ENCODE data around the gene FBXW10B.
"Not testable (repeated sequence)": the region's sequence is repeated elsewhere in the genome, so short reads cannot be mapped to it uniquely, and the experiment has no call there.

Gene FBXW10B

GRCh38 chr17:15652960-15653359 is 33.5 kb upstream of the FBXW10B start:
- no peaks in the 10 kb centered on the region for H3K9me3 ChIP-seq (ENCODE audit: insufficient read depth, low read depth, low read length)
- H3K27ac ChIP-seq (ENCODE audit: low read length), result no peak overlapping the region
- peaks cover 19% of the 10 kb centered on the region for H3K4me1 ChIP-seq (ENCODE audit: insufficient read depth, low read length)

GRCh38 chr17:15651583-15652110 is 32.1 kb upstream of the FBXW10B start:
- Histone ChIP-seq H3K4me1 (ENCODE audit: insufficient read depth, low read length) (peaks cover 19% of the 10 kb centered on the region), H3K36me3 (ENCODE audit: insufficient read depth, low read depth, low read length) (no peaks in the 10 kb centered on the region), H3K27ac (ENCODE audit: low read length) (no peak overlapping the region), H3K9me3 (ENCODE audit: insufficient read depth, low read depth, low read length) (no peaks in the 10 kb centered on the region), H3K9ac (ENCODE audit: low read depth, low read length) (peak overlapping the region; percentile 31; the same call in 1 of the 2 replicates), H3K27me3 (ENCODE audit: insufficient read depth, low read length) (no peaks in the 10 kb centered on the region), H3K4me3 (ENCODE audit: low read length) (no peak overlapping the region)

More at GRCh38 chr17:15652960-15653359, 33.5 kb upstream of the FBXW10B start:
- H3K4me3 ChIP-seq (ENCODE audit: low read length), result no peak overlapping the region
- H3K9ac ChIP-seq (ENCODE audit: low read depth, low read length), result no peak overlapping the region
- peaks cover 9% of the 10 kb centered on the region for H3K36me3 ChIP-seq (ENCODE audit: insufficient read depth, low read depth, low read length)
- no peaks in the 10 kb centered on the region for H3K27me3 ChIP-seq (ENCODE audit: insufficient read depth, low read length)

GRCh38 chr17:15650741-15651582 is 31.5 kb upstream of the FBXW10B start:
- no peak overlapping the region for H3K27ac ChIP-seq (ENCODE audit: low read length)
- no peak overlapping the region for H3K4me3 ChIP-seq (ENCODE audit: low read length)
- H3K9me3 ChIP-seq (ENCODE audit: insufficient read depth, low read depth, low read length), result no peaks in the 10 kb centered on the region
- H3K9ac ChIP-seq (ENCODE audit: low read depth, low read length), result peak overlapping the region; percentile 31; the same call in 1 of the 2 replicates
- no peaks in the 10 kb centered on the region for H3K27me3 ChIP-seq (ENCODE audit: insufficient read depth, low read length)
- H3K36me3 ChIP-seq (ENCODE audit: insufficient read depth, low read depth, low read length), result no peaks in the 10 kb centered on the region
- H3K4me1 ChIP-seq (ENCODE audit: insufficient read depth, low read length), result peaks cover 20% of the 10 kb centered on the region

- H3K4me1 ChIP-seq (ENCODE audit: insufficient read depth, low read length), result peaks cover 19% of the 10 kb centered on the region; the same call in 1 of the 2 replicates
- no peak overlapping the region for H3K4me3 ChIP-seq (ENCODE audit: low read length)
- H3K9me3 ChIP-seq (ENCODE audit: insufficient read depth, low read depth, low read length), result no peaks in the 10 kb centered on the region
- H3K27me3 ChIP-seq (ENCODE audit: insufficient read depth, low read length), result no peaks in the 10 kb centered on the region
- no peak overlapping the region for H3K27ac ChIP-seq (ENCODE audit: low read length)
- no peak overlapping the region for H3K9ac ChIP-seq (ENCODE audit: low read depth, low read length)
- H3K36me3 ChIP-seq (ENCODE audit: insufficient read depth, low read depth, low read length), result no peaks in the 10 kb centered on the region
Observed at GRCh38 chr17:15649861-15650421, 30.4 kb upstream of the FBXW10B start.

GRCh38 chr17:15648386-15648785 is 28.9 kb upstream of the FBXW10B start:
- Histone ChIP-seq H3K9ac (ENCODE audit: low read depth, low read length) (no peak overlapping the region), H3K27me3 (ENCODE audit: insufficient read depth, low read length) (no peaks in the 10 kb centered on the region), H3K9me3 (ENCODE audit: insufficient read depth, low read depth, low read length) (no peaks in the 10 kb centered on the region), H3K4me3 (ENCODE audit: low read length) (no peak overlapping the region), H3K36me3 (ENCODE audit: insufficient read depth, low read depth, low read length) (no peaks in the 10 kb centered on the region), H3K27ac (ENCODE audit: low read length) (no peak overlapping the region), H3K4me1 (ENCODE audit: insufficient read depth, low read length) (peaks cover 12% of the 10 kb centered on the region; the same call in 1 of the 2 replicates)

- H3K9me3 ChIP-seq (ENCODE audit: insufficient read depth, low read depth, low read length); H3K4me1 ChIP-seq (ENCODE audit: insufficient read depth, low read length); H3K36me3 ChIP-seq (ENCODE audit: insufficient read depth, low read depth, low read length); H3K9ac ChIP-seq (ENCODE audit: low read depth, low read length); H3K27me3 ChIP-seq (ENCODE audit: insufficient read depth, low read length); H3K4me3 ChIP-seq (ENCODE audit: low read length): not testable (repeated sequence)
- H3K27ac ChIP-seq (ENCODE audit: low read length), result peak overlapping the region; percentile 54
Observed at GRCh38 chr17:15645942-15646312, 26.4 kb upstream of the FBXW10B start.

GRCh38 chr17:15645099-15645941 is 25.8 kb upstream of the FBXW10B start:
- peak overlapping the region; percentile 54 for H3K27ac ChIP-seq (ENCODE audit: low read length)
- H3K9ac ChIP-seq (ENCODE audit: low read depth, low read length); H3K27me3 ChIP-seq (ENCODE audit: insufficient read depth, low read length); H3K36me3 ChIP-seq (ENCODE audit: insufficient read depth, low read depth, low read length); H3K9me3 ChIP-seq (ENCODE audit: insufficient read depth, low read depth, low read length); H3K4me3 ChIP-seq (ENCODE audit: low read length); H3K4me1 ChIP-seq (ENCODE audit: insufficient read depth, low read length): not testable (repeated sequence)

GRCh38 chr17:15642505-15643251 is 23.2 kb upstream of the FBXW10B start:
- H3K27me3 ChIP-seq (ENCODE audit: insufficient read depth, low read length); H3K36me3 ChIP-seq (ENCODE audit: insufficient read depth, low read depth, low read length); H3K9me3 ChIP-seq (ENCODE audit: insufficient read depth, low read depth, low read length); H3K27ac ChIP-seq (ENCODE audit: low read length); H3K4me1 ChIP-seq (ENCODE audit: insufficient read depth, low read length); H3K9ac ChIP-seq (ENCODE audit: low read depth, low read length); H3K4me3 ChIP-seq (ENCODE audit: low read length): not testable (repeated sequence)

- not testable (repeated sequence) for H3K9me3 ChIP-seq (ENCODE audit: insufficient read depth, low read depth, low read length); H3K27ac ChIP-seq (ENCODE audit: low read length); H3K36me3 ChIP-seq (ENCODE audit: insufficient read depth, low read depth, low read length); H3K4me3 ChIP-seq (ENCODE audit: low read length); H3K4me1 ChIP-seq (ENCODE audit: insufficient read depth, low read length); H3K9ac ChIP-seq (ENCODE audit: low read depth, low read length); H3K27me3 ChIP-seq (ENCODE audit: insufficient read depth, low read length)
Observed at GRCh38 chr17:15642014-15642413, 22.5 kb upstream of the FBXW10B start.

GRCh38 chr17:15630930-15631453 is 11.5 kb upstream of the FBXW10B start:
- not testable (repeated sequence) for H3K4me1 ChIP-seq (ENCODE audit: insufficient read depth, low read length); H3K9me3 ChIP-seq (ENCODE audit: insufficient read depth, low read depth, low read length); H3K4me3 ChIP-seq (ENCODE audit: low read length); H3K27ac ChIP-seq (ENCODE audit: low read length); H3K27me3 ChIP-seq (ENCODE audit: insufficient read depth, low read length); H3K9ac ChIP-seq (ENCODE audit: low read depth, low read length); H3K36me3 ChIP-seq (ENCODE audit: insufficient read depth, low read depth, low read length)

- H3K27ac ChIP-seq (ENCODE audit: low read length); H3K36me3 ChIP-seq (ENCODE audit: insufficient read depth, low read depth, low read length); H3K9ac ChIP-seq (ENCODE audit: low read depth, low read length); H3K4me3 ChIP-seq (ENCODE audit: low read length); H3K4me1 ChIP-seq (ENCODE audit: insufficient read depth, low read length); H3K9me3 ChIP-seq (ENCODE audit: insufficient read depth, low read depth, low read length); H3K27me3 ChIP-seq (ENCODE audit: insufficient read depth, low read length): not testable (repeated sequence)
Observed at GRCh38 chr17:15629991-15630390, 10.5 kb upstream of the FBXW10B start.
